Heart left ventricle (tissue), 16 donors: ENCODE measurements around the gene ALKBH7. TPM values are rescaled to one million over a fixed set of nuclear protein-coding genes. Genes with fewer than 3 reads are reported as not detected.
"Not testable (repeated sequence)": the region's sequence is repeated elsewhere in the genome, so short reads cannot be mapped to it uniquely, and the experiment has no call there.

Experiments
- ATAC-seq, 4 donors: fragments of 200-7000 bp; cut with Tn5 transposase; one replicate each; pipeline ENCODE4 v1.9.1; 2020 to 2022; ENCODE audit warnings: moderate library complexity in 4 of 4, mild to moderate bottlenecking in 3 of 4, moderate number of reproducible peaks in 1 of 4
- DNase-seq, 5 donors: peaks; one replicate each; pipeline ENCODE4 v3.0.0-alpha.2; 2020
- H3K27ac ChIP-seq, 12 donors: fragments of 200-600 bp; sonication (generic) in 4 of 12; one replicate each; pipeline versions ENCODE4 v1.5.0 to v1.8.0; 2016 to 2022; ENCODE audit warnings: mild to moderate bottlenecking in 2 of 12
- H3K27me3 ChIP-seq, 9 donors: fragments of 200-600 bp; sonication (generic) in 2 of 9; one replicate each; pipeline versions ENCODE4 v1.5.1 to v1.8.0; 2016 to 2022; ENCODE audit warnings: mild to moderate bottlenecking in 3 of 9
- H3K36me3 ChIP-seq, 9 donors: fragments of 200-600 bp; sonication (generic) in 2 of 9; one replicate each; pipeline versions ENCODE4 v1.5.0 to v1.8.0; 2018 to 2022; ENCODE audit warnings: mild to moderate bottlenecking in 2 of 9
- H3K4me1 ChIP-seq, 12 donors: fragments of 200-600 bp; sonication (generic) in 4 of 12; one replicate each; pipeline versions ENCODE4 v1.5.0 to v1.8.0; 2016 to 2022; ENCODE audit warnings: mild to moderate bottlenecking in 3 of 12
- H3K4me3 ChIP-seq, 12 donors: fragments of 200-600 bp; sonication (generic) in 4 of 12; one replicate each; pipeline versions ENCODE4 v1.5.0 to v1.8.0; 2017 to 2022; ENCODE audit warnings: mild to moderate bottlenecking in 9 of 12, moderate library complexity in 4 of 12
- H3K9me3 ChIP-seq, 12 donors: fragments of 200-600 bp; sonication (generic) in 4 of 12; one replicate each; pipeline versions ENCODE4 v1.5.0 to v1.8.0; 2016 to 2022; ENCODE audit warnings: mild to moderate bottlenecking in 1 of 12
- CTCF ChIP-seq, 12 donors: fragments of 200-600 bp; sonication (generic) in 4 of 12; IDR thresholded peaks; one replicate each; pipeline versions ENCODE4 v1.5.0 to v1.8.0; 2018 to 2022; ENCODE audit warnings: antibody characterized with exemption in 12 of 12, mild to moderate bottlenecking in 5 of 12
- POLR2A ChIP-seq, 2 donors: fragments of 450-650 bp; IDR thresholded peaks; one replicate each; pipeline ENCODE4 v1.6.1; 2017; ENCODE audit warnings: antibody characterized with exemption in 2 of 2, mild to moderate bottlenecking in 2 of 2, moderate library complexity in 2 of 2
- WGBS, 4 donors: extraction: QIAGEN DNeasy Blood & Tissue Kit in 2 of 4; methylation state at CpG; one replicate each; pipeline versions ENCODE4 v1.1.5 to v1.1.7; 2013 to 2018; 5-methylcytosine and 5-hydroxymethylcytosine counted together
- intact Hi-C, 10 donors: fragments of 100-400 bp; cut with DNase I; formaldehyde crosslinking; loops; one replicate each; pipeline versions ENCODE4 v1.11.1 to v1.14.2; 2022
- polyA plus RNA-seq, 2 donors: library from polyadenylated mRNA; stranded (reverse); fragments of 200-250 nt; gene quantifications; one replicate each; pipeline ENCODE4 v1.2.3, GENCODE V29; 2013
- total RNA-seq, 9 donors: library from RNA; depleted of rRNA in 2 of 9; stranded (reverse); fragments of >200 nt in 2 of 9; fragmentation: NEBNext Ultra II Directional in 3 of 9; extraction: Animal tissue kit (Norgen Biotek cat#: 25700) in 3 of 9; gene quantifications; one replicate each; pipeline versions ENCODE4 v1.1.0 to v1.2.4, GENCODE V29; 2016 to 2023
- donor health status: ischemic (EF 13 %, LVEDD 7.1; RV severe dilation, severe dysfunction).
- donor health status: healthy with polysubstance abuse.
- donor health status: DM: no; HTN: yes; CAD: no.
- donor health status: DM: no; HTN: no; CAD: no.
- donor health status: ischemic (EF 25% LVEDD 6.9; RV normal size, moderate dysfunction).
- donor health status: ischemic (EF 25% LVEDD 5.7; RV mildly dilated, moderate dysfunction).
- donor health status: healthy.
- donor health status: DM: yes; HTN: yes; CAD: no.
- donor health status: ischemic (EF 35%, LVEDD 5.7; RV mildly dilated, moderate dysfunction).
- donor health status: nonischemic (EF 11% LVEDD 7.7; RV severe dilation, severe dysfunction).
- donor health status: DM: yes; HTN: yes; CAD: no.
- donor health status: PGD.
- donor health status: ischemic (EF 29% LVEDD 5.4; RV normal size, mild dysfunction).
- donor health status: nonischemic (EF 23%, LVEDD 6.1; RV moderate dilation, normal function).

ALKBH7 gene
- total and polyA plus RNA-seq, 11 donors, result 92.4 to 214 (median 141) TPM

DNA sequence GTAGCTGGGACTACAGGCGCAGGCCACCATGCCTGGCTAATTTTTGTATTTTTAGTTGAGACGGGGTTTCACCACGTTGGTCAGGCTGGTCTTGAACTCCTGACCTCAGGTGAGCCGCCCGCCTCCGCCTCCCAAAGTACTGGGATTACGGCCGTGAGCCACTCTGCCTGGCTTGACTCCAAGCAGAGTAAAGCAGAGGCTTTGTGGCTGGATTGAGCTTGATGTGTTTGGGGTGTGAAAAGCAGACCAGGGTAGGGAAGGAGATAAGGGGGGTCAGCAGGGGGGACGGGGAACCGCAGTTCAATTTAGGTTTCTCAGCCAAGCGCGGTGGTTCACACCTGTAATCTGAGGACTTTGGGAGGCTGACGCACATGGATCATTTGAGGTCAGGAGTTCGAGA, 15.4 kb upstream of the ALKBH7 start:
- WGBS, 4 donors, result 77 to 82% (median 79%) methylated on average over 14 of the region's 14 CpGs

GRCh38 chr19:6358003-6358402, 14.6 kb upstream of the ALKBH7 start:
- no peak overlapping the region for H3K4me3 ChIP-seq
- intact Hi-C loops, result no loop called here
- H3K4me1 ChIP-seq, result peaks cover 0 to 9% (median 7%) of the 10 kb centered on the region in 12 donors
- no peaks in the 10 kb centered on the region for H3K36me3 ChIP-seq
- WGBS, 4 donors, result 45 to 56% (median 53%) methylated on average over 9 of the region's 9 CpGs
- no peaks in the 10 kb centered on the region for H3K9me3 ChIP-seq
- ATAC-seq (no peak), DNase-seq (no peak)
- TF ChIP-seq POLR2A (IDR thresholded peaks at IDR 0.05) (no peak), CTCF (IDR thresholded peaks at IDR 0.05) (no peak)
- no peak overlapping the region for H3K27ac ChIP-seq
- H3K27me3 ChIP-seq, result no peaks in the 10 kb centered on the region

More for the DNA sequence above, 15.4 kb upstream of the ALKBH7 start:
- H3K36me3 ChIP-seq, result no peaks in the 10 kb centered on the region
- ATAC-seq (no peak), DNase-seq (no peak)
- TF ChIP-seq POLR2A (IDR thresholded peaks at IDR 0.05), result no peak
- TF ChIP-seq CTCF (IDR thresholded peaks at IDR 0.05), result no peak
- H3K9me3 ChIP-seq, result no peaks in the 10 kb centered on the region
- H3K27me3 ChIP-seq, result no peaks in the 10 kb centered on the region
- intact Hi-C loops, result no loop called here
- H3K4me3 ChIP-seq, result no peak overlapping the region
- no peak overlapping the region for H3K27ac ChIP-seq
- H3K4me1 ChIP-seq, result peaks cover 0 to 2% (median under 1%) of the 10 kb centered on the region in 12 donors

- H3K36me3 ChIP-seq, result peaks cover 0 to 15% (median 8%) of the 10 kb centered on the region in 9 donors
Observed at GRCh38 chr19:6359568-6360341, 12.8 kb upstream of the ALKBH7 start.

DNA sequence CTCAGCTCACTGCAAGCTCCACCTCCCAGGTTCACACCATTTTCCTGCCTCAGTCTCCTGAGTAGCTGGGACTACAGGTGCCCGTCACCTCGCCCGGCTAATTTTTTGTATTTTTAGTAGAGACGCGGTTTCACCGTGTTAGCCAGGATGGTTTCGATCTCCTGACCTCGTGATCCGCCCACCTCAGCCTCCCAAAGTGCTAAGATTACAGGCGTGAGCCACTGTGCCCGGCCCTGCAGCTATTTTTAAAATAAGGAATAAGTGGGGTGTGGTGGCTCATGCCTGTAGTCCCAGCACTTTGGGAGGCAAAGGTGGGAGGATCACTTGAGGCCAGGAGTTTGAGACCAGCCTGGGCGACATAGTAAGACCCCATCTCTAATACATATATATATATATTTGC, 12.1 kb upstream of the ALKBH7 start:
- WGBS, 4 donors, result 90 to 92% (median 92%) methylated on average over 12 of the region's 12 CpGs
- intact Hi-C loops, ATAC-seq, H3K9me3 ChIP-seq, H3K4me3 ChIP-seq, DNase-seq, H3K27ac ChIP-seq, H3K27me3 ChIP-seq: not testable (repeated sequence)
- Histone ChIP-seq H3K36me3 (peaks cover 0 to 22% (median 15%) of the 10 kb centered on the region in 9 donors), H3K4me1 (peaks cover 0 to 17% (median 7%) of the 10 kb centered on the region in 12 donors)

More at GRCh38 chr19:6359568-6360341, 12.8 kb upstream of the ALKBH7 start:
- 87 to 89% (median 88%) methylated on average over 5 of the region's 5 CpGs for WGBS, 4 donors
- H3K4me3 ChIP-seq, result no peak overlapping the region
- ATAC-seq (no peak), DNase-seq (no peak)
- no peaks in the 10 kb centered on the region for H3K9me3 ChIP-seq
- H3K4me1 ChIP-seq, result peaks cover 0 to 17% (median 7%) of the 10 kb centered on the region in 12 donors
- no peak overlapping the region for H3K27ac ChIP-seq
- no peaks in the 10 kb centered on the region for H3K27me3 ChIP-seq
- intact Hi-C loops, result no loop called here
- TF ChIP-seq CTCF (IDR thresholded peaks at IDR 0.05), result no peak
- no peak for TF ChIP-seq POLR2A (IDR thresholded peaks at IDR 0.05)

DNA sequence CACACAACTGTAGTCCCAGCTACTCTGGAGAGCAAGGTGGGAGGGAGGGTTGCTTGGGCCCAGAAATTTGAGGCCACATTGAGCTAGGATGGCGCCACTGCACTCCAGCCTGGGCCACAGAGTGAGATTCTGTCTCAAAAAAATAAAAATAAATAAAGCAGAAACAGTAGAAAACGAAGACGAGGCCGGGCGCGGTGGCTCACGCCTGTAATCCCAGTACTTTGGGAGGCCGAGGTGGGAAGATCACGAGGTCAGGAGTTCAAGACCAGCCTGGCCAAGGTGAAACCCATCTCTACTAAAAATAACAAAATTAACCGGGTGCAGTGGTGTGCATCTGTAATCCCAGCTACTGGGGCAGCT, 11.8 kb upstream of the ALKBH7 start:
- Histone ChIP-seq H3K4me3 (peak overlapping the region; percentile 72 to 99 (median 84)), H3K27ac (peak overlapping the region in 10 of 12 donors; percentile 81 to 94 (median 89)), H3K4me1 (peaks cover 0 to 17% (median 7%) of the 10 kb centered on the region in 12 donors), H3K36me3 (peaks cover 0 to 26% (median 19%) of the 10 kb centered on the region in 9 donors)
- ATAC-seq, H3K9me3 ChIP-seq, DNase-seq, H3K27me3 ChIP-seq: not testable (repeated sequence)
- WGBS, 4 donors, result 92 to 96% (median 94%) methylated on average over 10 of the region's 10 CpGs
- intact Hi-C loops, result loop anchor here in 2 of 10 donors (1.0 kb wide), 3 partner anchors 11 to 64 kb away; partner anchors contain the start of genes ALKBH7 (in 1 of the 2) and GTF2F1 (in 1 of the 2)
